Femur (tissue), 1 donor: ENCODE measurements around the gene VCL.
"Not testable (repeated sequence)": the region's sequence is repeated elsewhere in the genome, so short reads cannot be mapped to it uniquely, and the experiment has no call there.

Source experiments
- DNase-seq: peaks from one replicate; pipeline ENCODE4 v3.0.0-alpha.2; 2017

Gene VCL

GRCh38 chr10:74113546-74113945, 115.6 kb downstream of the VCL start:
- DNase-seq, result no peak

GRCh38 chr10:74114041-74114448, 116.1 kb downstream of the VCL start:
- no peak for DNase-seq

GRCh38 chr10:74117738-74118137, 119.8 kb downstream of the VCL start:
- no peak for DNase-seq

- DNase-seq, result no peak
Measured at GRCh38 chr10:74118804-74119203, 120.9 kb downstream of the VCL start.

DNA sequence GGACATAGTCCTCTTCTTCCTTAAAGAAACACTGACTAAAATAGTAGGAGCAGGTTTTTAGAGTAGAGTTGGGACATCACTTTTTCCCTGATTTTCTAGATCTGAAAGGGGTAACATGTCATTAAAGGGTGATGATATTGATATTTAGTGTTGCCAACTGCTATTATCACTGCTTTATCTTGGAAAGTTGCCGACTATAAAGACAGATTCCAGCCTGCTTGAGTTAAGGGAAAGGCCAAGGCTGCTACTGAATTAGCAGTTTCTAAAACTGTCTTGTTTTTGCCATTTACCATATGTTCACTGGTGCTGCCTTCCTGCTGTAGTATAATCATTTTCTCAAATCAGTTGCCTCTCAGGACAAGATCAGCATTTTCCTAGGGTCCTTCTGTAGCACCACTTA, 123.0 kb downstream of the VCL start:
- DNase-seq, result no peak

GRCh38 chr10:74121368-74121767, 123.5 kb downstream of the VCL start:
- DNase-seq, result no peak

DNA sequence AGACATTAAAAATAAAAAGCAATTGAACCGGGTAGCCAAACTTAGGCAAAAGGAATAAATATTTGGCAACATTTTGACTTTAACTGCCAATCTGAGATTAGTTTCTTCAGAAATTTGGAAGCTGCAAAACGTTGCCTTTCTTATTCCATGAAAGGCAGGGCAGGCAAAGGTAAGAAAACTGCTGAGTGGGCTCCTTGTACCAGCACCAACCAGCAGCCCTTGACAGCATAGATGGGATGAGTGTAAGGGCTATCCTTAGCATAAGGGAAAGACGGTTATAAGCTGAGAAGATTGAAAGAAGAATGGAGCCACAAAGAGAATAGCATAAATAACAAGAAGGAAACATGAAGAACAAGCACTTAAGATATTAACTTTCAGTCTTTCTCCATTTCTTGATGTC, 124.1 kb downstream of the VCL start:
- DNase-seq, result no peak

DNA sequence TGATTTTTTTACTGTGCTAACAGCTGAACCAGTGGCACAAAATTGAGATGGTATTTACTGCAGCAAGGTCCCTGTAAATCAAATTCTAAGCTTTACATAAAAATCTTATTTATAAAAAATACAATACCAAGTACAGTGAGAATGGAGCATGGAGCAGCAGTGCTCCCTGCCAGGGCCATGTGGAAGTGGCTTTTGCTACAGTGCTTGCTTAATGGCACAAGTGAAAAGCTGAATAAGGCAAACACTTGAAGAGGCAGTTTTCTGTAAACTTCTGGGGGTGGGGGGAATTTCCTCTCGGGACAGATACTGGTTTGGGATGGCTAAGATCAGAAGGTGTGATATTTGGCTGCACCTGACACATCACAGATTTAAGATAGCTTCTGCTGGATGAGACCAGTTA, 125.2 kb downstream of the VCL start:
- DNase-seq, result no peak

DNA sequence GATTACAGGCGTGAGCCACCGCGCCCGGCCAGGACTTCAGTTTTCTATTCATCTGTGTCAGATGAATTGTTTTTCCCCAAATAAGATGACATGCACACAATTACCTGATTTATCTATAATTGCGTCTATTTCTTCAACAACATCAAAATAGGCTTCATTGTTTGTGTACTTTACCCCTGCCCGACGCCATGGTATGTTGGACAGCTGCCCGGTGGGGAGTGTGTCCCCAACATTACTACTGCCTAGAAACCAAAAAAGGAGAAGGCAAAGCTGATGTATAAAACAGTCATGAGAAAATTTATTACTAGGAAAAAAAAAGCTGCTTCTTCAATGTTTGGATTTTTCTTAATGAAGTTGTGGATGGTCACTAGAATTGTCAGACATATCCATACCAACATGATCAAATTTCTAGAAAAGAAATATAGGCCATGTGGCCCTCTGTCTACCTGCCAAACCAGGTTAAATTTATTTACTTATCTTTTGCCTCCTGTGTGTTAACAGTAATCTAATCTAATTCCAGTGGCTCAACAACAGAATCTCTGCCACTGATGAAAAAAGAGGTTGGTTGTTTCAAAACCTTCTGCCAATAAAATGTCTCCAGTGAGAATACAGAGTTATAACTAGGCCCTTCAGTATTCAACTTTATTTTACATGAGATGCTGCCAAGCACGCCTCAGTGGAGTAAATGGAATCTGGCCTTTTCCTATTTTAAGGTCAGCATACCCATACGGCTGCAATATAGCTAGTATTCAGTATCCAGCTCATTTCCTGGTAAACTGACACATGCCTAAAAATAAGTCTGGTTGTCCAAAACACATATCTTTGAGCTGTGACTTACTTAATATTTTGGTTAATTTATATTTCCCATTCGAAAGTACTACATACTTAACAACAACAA, 136.3 kb downstream of the VCL start:
- no peak for DNase-seq

DNA sequence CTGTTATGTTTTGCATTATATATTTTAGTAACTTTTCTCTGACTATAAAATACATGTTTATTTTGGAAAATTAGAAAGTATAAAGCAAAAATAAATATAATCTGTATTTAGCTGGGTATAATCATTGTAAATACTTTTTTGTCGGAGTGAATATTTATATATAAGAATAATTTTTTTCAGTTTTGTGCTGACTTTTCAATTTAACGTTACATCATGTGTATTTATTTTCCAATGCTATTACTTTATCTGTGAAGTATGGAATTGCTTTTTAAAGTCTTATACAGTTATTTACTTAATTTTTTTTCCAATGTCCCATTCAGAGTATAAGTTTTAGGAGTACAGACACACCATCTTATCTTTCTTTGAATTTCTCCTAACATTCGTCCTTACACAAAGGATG, 137.5 kb downstream of the VCL start:
- no peak for DNase-seq

DNA sequence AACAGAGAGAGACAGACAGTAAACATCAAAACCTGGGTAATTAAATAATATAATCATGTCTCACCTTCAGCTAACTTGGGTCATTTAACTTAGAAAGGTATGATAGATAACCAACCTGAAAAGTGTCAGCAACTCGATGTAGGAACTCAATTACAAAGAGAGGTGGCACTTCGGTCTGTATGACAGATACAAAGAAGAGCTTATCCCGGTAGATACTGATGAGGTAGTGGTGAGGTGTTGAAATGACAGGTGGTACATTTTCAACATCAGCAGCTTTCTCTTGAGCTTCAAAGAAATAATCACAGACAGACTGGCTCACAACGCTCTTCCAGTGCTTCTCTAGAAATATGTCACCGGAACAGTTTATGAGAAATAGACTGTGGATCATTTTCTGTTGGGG, 140.1 kb downstream of the VCL start:
- no peak for DNase-seq

DNA sequence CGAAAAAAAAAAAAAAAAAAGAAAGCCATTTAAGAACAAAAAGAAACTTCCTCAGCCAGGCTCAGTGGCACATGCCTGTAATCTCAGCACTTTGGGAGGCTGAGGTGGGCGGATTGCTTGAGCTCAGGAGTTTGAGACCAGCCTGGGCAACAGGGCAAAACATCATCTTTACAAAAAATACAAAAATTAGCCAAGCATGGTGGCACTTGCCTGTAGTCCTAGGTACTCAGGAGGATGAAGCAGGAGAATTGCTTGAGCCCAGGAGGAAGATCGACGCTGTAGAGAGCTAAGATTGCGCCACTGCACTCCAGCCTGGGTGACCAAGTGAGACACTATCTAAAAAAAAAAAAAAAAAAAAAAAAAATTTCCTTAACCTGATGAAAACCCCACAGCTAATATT, 140.7 kb downstream of the VCL start:
- DNase-seq, result not testable (repeated sequence)

GRCh38 chr10:74139981-74140380, 142.1 kb downstream of the VCL start:
- DNase-seq, result no peak

DNA sequence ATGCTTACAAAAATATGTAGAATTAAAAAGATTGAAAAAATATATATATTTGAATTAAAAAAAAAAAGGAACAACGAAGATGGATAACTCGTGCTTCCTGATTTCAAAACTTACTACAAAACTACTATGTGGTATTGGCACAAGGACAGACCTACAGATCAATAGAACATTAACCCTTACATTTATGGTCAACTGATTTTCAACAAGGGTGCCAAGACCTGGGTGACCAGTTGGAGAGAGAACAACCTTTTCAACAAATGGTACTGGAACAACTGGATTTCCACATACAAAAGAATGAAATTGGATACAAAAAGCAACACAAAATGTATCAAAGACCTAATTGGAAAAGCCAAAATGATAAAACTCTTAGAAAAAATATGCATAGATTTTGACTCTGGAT, 142.6 kb downstream of the VCL start:
- DNase-seq, result no peak

GRCh38 chr10:74145133-74145532, 147.2 kb downstream of the VCL start:
- no peak for DNase-seq

GRCh38 chr10:74146980-74147379, 149.1 kb downstream of the VCL start:
- DNase-seq, result not testable (repeated sequence)

- DNase-seq, result peak; percentile 90
Measured at GRCh38 chr10:74150204-74150989, 152.5 kb downstream of the VCL start, which contains the start of gene AP3M1. Gene AP3M1, minus strand, starts transcription at chr10:74150828. Its CDS starts 12,449 bp downstream, at chr10:74138379.

DNA sequence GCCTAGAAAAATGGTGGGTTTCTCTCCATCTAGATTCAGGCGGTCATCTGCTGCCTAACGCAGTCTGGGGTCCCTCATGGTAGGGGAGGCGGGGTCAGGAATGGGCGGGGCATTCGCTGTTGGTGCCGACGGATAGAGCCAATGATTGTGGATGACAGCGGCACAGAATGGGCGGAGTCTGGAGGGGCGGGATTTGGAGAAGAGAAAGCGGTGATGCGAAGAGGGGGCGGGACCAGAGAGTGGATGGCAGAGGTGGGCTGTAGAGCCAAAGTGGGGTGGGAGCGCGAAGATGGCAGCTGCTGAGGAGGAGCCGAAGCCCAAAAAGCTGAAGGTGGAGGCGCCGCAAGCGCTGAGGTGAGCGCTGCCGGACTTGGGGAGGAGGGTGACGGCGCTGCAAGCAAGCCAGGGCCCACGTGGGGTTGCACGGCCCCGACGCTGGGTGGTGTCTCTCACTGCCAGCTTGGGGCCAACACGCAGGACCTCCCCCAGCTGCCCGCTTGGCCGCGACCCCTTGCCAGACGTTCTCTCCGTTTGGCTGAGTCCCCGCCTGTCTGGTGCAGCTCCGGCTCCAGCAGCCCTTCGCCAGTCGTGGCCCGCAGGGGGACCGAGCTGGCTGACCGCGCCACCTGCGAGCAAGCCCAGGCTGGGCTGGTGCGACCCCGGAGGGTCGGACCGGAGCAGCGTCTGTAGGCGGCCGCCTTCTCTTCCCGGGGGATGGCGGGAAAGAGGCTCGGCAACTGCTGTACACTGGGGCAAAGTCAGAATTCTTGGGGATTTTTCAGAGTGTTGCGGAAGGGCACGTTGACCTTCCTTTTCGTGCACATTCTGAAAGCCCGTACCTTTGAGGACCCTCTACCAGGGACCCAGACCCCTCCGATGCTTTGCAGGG, 153.3 kb downstream of the VCL start, which contains the start of gene ADK:
ADK (plus strand) TSS at position 232 of the 889 bp plus-strand sequence; CDS start at position 290, 58 bp downstream.
- peak; percentile 100 for DNase-seq

GRCh38 chr10:74151879-74152722, 154.2 kb downstream of the VCL start:
- DNase-seq, result no peak

- no peak for DNase-seq
Measured at GRCh38 chr10:74153123-74153522, 155.2 kb downstream of the VCL start.

DNA sequence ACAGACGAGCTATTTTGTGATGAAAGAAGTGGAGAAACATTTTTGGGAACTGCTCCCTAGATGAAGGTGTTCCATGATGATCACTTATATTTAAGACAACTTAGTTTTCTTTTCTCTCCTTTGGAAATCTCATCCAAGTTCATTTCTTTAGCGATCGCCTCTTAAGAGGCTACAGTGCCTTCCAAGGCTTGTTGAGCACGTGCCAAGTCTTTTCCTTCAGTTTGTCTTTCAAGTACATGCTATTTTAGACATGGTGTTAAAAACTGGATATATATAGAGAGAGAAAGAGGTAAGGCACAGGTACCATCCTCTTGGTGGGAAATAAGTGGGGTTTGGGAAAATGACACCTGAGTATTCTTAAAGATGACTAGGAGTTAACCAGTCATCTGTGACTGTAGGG, 155.8 kb downstream of the VCL start:
- DNase-seq, result no peak

- DNase-seq, result peak; percentile 54
Measured at GRCh38 chr10:74156919-74157289, 159.0 kb downstream of the VCL start.
